Kasumi-1 (cell line): ENCODE measurements around the gene PIGS.

Experiments used
- DNase-seq, 2 experiments: peaks; one replicate each; lab custom pipeline; 2025; lab: John Stamatoyannopoulos, UW

Gene PIGS

DNA sequence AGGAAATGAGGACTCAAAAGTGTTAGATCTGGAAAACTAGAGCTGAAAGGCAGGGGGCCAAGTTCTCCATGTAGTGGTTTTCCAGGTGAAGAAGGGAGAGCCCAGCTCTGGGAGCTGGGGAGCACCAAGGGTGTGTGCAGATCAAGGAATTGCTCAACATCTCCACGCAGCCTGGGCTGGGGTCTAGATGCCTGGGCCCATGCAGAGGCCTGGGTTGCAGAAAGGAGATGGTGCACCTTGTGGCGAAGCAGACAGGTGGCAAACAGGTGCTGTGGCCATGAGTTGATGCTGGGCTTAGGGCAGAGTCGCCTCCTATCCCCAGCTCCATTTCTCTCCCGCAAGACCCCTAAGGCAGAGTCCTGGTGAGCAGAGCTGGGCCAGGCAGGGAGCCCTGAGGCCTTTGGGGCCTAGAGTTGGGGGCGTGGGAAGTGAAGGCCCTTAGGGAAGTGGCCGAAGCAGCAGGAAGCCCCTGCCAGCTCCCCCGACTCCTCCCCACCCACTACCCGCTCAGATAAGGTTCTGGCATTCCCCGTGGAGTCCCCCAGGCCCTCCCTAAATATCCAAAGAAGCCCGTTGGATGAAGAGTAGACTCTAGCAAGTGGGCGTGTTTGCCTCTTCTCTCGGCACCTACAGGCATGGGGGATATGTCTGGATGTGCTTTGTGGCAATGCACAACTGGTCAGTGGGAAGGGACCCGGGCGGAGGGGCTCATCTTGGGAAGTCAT is 64.4 kb downstream of the PIGS start:
- DNase-seq = no peak

DNA sequence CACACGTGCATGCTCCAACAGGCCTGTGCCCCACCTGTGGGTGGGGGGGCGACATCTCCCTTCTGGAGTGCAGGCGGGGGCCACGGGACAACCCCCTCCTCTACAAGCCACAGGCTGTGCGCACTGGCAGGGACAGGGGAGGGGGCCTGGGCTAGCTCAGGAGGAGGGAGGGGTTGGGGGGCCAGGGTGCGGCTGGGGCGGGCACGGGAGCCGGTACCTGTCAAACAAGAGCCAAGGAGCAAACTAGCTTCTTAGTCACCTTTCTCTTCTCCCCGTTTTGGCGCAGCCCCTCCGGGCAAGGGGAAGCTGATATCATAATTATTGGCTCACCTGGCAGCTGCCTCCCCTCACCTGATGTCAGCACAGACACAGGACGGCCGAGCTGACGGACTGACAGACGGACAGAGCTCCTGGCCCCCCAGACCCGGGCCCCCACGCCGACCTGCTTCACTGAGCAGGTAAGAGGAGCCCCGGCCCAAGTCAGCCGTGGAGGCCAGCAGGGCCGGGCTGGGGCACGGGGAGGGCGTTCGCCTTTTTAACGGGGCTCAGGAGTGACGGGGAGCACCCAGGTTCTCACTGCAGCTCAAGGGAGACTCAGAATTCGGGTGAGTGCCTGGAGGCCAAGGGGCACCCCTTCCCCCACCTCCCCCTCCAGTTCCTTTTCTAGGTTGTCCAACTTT is 65.2 kb downstream of the PIGS start, which contains the start of gene FOXN1:
TSS of gene FOXN1 (plus strand) at position 363 of the 680 bp plus-strand sequence. CDS start 17,622 bp downstream, outside the sequence.
- no peak for DNase-seq

GRCh38 chr17:28503420-28503819 is 67.9 kb downstream of the PIGS start:
- no peak for DNase-seq
